Measurements from ENCODE around the gene EIF4B.
A peak's percentile ranks its signal among the peaks of the same experiment; 100 is the strongest.

EIF4B gene

GRCh38 chr12:53061404-53062010 is 55.3 kb downstream of the EIF4B start:
- peaks cover 69% of the 10 kb centered on the region for H3K36me3 ChIP-seq (replicated peaks)
- in situ Hi-C loops (cut with HindIII; ENCODE audit: low pct_ligation_motif_present, low sequenced_read_pairs) = no loop called here

DNA sequence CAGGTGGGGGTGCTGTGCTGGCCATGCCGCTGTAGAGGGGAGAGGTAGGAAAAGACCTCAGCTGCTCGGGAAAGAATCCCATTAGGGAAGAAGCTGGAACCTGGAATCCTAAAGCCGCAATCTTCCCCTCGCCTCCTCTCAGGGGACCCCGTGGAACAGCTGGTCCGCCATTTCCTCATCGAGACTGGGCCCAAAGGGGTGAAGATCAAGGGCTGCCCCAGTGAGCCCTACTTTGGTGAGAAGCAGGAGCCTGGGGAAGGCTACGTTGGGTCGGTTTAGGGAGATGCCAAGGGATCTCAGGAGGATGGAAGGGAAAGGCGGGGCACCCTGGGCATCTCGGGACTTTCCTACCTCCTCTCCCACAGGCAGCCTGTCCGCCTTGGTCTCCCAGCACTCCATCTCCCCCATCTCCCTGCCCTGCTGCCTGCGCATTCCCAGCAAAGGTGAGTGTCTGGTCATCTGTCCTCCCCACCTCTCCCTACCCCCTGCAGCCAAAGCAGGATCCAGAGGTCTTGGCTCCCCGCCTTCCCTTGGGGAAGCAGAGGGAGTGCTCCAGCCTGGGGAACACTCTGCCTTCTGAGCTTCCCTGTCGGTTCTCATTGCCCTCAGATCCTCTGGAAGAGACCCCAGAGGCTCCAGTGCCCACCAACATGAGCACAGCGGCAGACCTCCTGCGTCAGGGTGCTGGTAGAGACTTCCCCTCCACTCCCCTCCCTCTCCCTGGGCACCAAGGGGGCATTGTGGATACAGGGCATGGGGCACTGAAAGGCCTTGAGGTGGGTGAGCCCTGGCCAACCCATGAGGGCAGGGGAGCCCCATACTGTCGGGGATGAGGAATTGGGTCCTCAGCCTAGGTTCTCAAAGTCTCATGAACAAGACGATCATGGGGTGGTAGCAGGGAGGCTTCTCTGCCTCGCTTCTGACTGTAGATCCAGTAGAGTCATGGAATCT is 56.0 kb downstream of the EIF4B start:
- H3K27ac ChIP-seq = no peak overlapping the region
- peaks cover 67% of the 10 kb centered on the region for H3K36me3 ChIP-seq (replicated peaks)
- no peak overlapping the region for H3K4me3 ChIP-seq (ENCODE audit: low read depth, low read length)
- H3K27me3 ChIP-seq (replicated peaks) = no peaks in the 10 kb centered on the region
- in situ Hi-C loops (cut with HindIII; ENCODE audit: low pct_ligation_motif_present, low sequenced_read_pairs) = no loop called here
- no peak for DNase-seq
- TF ChIP-seq, protein P1, sequence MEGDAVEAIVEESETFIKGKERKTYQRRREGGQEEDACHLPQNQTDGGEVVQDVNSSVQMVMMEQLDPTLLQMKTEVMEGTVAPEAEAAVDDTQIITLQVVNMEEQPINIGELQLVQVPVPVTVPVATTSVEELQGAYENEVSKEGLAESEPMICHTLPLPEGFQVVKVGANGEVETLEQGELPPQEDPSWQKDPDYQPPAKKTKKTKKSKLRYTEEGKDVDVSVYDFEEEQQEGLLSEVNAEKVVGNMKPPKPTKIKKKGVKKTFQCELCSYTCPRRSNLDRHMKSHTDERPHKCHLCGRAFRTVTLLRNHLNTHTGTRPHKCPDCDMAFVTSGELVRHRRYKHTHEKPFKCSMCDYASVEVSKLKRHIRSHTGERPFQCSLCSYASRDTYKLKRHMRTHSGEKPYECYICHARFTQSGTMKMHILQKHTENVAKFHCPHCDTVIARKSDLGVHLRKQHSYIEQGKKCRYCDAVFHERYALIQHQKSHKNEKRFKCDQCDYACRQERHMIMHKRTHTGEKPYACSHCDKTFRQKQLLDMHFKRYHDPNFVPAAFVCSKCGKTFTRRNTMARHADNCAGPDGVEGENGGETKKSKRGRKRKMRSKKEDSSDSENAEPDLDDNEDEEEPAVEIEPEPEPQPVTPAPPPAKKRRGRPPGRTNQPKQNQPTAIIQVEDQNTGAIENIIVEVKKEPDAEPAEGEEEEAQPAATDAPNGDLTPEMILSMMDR (IDR thresholded peaks at IDR 0.05; ENCODE audit: low read depth, low read length, missing control alignments) = no peak

More at GRCh38 chr12:53061404-53062010, 55.3 kb downstream of the EIF4B start:
- no peak for DNase-seq
- TF ChIP-seq, protein P1 (IDR thresholded peaks at IDR 0.05; ENCODE audit: low read depth, low read length, missing control alignments) = peak; percentile 35
- Histone ChIP-seq H3K4me3 (ENCODE audit: low read depth, low read length) (no peak overlapping the region), H3K27ac (no peak overlapping the region), H3K27me3 (replicated peaks) (no peaks in the 10 kb centered on the region)

DNA sequence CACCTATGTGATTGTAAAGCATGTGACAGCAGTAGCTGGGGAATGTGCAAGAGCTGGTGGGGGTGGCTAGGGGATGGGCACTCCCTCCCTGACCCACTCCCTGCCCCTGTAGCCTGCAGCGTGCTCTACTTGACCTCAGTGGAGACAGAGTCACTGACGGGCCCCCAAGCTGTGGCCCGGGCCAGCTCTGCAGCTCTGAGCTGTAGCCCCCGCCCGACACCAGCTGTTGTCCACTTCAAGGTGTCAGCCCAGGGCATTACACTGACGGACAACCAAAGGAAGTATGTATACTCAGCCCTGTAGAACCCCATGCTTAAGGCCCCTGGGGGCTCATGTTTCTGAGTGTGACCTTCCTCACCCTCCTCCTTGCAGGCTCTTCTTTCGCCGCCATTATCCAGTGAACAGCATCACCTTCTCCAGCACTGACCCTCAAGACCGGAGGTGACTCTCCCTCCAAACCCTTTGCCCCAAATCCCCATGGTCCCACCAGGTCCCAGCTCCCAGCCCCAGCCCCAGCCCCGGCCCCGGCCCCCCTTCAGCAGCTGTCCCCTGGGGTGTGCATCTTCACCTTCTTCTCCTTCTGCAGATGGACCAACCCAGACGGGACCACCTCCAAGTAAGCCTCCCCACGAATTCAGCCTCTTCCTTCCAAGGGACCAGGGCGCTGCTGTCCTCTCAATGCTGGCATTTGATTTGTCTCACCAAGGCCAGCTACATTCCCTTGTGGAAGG is 56.9 kb downstream of the EIF4B start:
- no peaks in the 10 kb centered on the region for H3K27me3 ChIP-seq (replicated peaks)
- TF ChIP-seq, protein P1 (IDR thresholded peaks at IDR 0.05; ENCODE audit: low read depth, low read length, missing control alignments) = no peak
- H3K36me3 ChIP-seq (replicated peaks) = peaks cover 59% of the 10 kb centered on the region
- DNase-seq = no peak
- in situ Hi-C loops (cut with HindIII; ENCODE audit: low pct_ligation_motif_present, low sequenced_read_pairs) = no loop called here
- H3K27ac ChIP-seq = no peak overlapping the region
- H3K4me3 ChIP-seq (ENCODE audit: low read depth, low read length) = no peak overlapping the region

GRCh38 chr12:53063708-53064612 is 57.7 kb downstream of the EIF4B start:
- H3K36me3 ChIP-seq (replicated peaks) = peaks cover 58% of the 10 kb centered on the region
- peak; percentile 69 for DNase-seq
- TF ChIP-seq, protein P1 (IDR thresholded peaks at IDR 0.05; ENCODE audit: low read depth, low read length, missing control alignments) = no peak
- H3K27me3 ChIP-seq (replicated peaks) = no peaks in the 10 kb centered on the region
- in situ Hi-C loops (cut with HindIII; ENCODE audit: low pct_ligation_motif_present, low sequenced_read_pairs) = no loop called here
- H3K4me3 ChIP-seq (ENCODE audit: low read depth, low read length) = no peak overlapping the region
- peak overlapping the region; percentile 46 for H3K27ac ChIP-seq

Data from brain microvascular endothelial cell (primary cell).